HuH-7.5 (cell line): ENCODE measurements around the gene EIF2D.
A peak's percentile ranks its signal among the peaks of the same experiment; 100 is the strongest.
"Not testable (repeated sequence)": the region's sequence is repeated elsewhere in the genome, so short reads cannot be mapped to it uniquely, and the experiment has no call there.

Source experiments
- DNase-seq: peaks from one replicate; pipeline ENCODE4 v3.0.0; 2011; ENCODE audit warnings: low spot score

Gene EIF2D

DNA sequence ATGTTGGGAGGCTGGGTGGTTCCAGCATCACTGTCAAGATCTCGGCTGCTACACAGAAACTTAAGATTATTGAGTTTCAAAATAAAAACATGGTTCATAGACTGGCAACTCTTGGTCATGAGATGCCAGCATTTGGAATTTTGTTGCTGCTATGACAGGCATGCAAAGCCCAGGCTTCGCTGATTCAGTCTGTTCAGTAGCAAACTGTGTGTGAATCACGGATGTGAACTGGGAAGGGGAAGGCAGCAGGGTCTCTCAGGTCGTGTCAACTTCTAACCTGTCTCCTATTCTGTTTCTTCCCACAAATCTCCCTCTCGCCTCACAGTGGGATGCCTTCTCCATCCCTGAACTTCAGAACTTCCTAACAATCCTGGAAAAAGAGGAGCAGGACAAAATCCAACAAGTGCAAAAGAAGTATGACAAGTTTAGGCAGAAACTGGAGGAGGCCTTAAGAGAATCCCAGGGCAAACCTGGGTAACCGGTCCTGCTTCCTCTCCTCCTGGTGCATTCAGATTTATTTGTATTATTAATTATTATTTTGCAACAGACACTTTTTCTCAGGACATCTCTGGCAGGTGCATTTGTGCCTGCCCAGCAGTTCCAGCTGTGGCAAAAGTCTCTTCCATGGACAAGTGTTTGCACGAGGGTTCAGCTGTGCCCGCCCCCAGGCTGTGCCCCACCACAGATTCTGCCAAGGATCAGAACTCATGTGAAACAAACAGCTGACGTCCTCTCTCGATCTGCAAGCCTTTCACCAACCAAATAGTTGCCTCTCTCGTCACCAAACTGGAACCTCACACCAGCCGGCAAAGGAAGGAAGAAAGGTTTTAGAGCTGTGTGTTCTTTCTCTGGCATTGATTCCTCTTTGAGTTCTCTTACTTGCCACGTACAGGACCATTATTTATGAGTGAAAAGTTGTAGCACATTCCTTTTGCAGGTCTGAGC lies 25.5 kb downstream of the EIF2D start:
- no peak for DNase-seq

GRCh38 chr1:206584683-206585082 lies 27.6 kb downstream of the EIF2D start:
- no peak for DNase-seq

DNA sequence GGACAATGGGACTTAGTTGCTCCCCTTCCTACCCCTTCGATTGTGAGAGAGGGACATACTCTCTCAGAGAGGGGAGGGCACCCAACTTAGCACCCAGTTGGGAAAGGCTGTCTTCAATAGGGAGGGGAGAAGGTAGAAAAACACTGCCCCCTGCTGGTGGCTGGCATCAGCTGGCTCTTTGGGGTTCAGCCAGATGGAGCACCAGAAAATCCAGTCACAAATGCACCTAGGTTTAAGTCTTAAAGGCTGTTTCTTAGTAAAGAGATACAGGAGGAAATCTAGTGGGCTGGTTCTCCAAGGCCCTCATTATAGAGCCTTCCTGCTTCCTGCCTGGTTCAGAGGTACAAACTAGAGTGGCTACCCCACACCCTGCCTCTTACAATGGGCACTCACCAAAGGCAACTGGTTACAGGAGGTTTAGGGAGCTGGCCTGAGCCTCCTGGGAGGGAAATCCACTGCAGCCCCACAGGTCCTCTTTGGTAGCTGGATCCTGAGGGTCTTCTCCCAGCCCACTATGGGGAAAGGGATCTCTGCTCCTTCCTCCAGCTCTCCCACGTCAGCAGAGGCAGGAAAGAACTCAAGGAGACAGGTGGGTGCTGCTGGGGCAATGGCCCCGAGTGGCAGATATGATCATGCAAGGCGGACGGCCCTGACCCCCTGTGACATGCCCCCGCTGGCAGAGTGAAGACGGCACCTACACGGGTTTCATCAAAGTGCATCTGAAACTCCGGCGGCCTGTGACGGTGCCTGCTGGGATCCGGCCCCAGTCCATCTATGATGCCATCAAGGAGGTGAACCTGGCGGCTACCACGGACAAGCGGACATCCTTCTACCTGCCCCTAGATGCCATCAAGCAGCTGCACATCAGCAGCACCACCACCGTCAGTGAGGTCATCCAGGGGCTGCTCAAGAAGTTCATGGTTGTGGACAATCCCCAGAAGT lies 28.3 kb downstream of the EIF2D start:
- DNase-seq: peak; percentile 69

GRCh38 chr1:206582971-206583706 lies 29.1 kb downstream of the EIF2D start:
- no peak for DNase-seq

DNA sequence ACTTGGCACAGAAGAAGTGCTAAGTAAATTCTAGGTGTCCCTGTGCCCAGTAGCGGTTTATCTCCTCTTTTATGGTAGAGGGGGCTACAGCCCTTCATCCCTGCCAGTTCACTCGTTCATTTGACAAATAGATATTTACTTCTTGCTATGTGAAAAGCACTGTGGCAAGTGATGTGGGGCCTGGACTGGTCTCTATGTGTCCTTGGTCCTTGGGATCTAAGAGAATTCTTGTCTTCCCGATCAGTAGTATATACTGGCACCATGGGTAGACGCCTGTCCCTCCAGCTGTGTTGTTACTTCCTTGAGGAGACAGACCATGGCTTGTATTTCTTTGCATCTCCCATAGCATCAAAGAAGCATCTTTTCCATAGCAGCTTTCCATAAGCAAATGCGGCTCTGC lies 29.7 kb downstream of the EIF2D start:
- no peak for DNase-seq

GRCh38 chr1:206581571-206581981 lies 30.7 kb downstream of the EIF2D start:
- no peak for DNase-seq

- DNase-seq: not testable (repeated sequence)
Observed at GRCh38 chr1:206581114-206581497, 31.2 kb downstream of the EIF2D start.

DNA sequence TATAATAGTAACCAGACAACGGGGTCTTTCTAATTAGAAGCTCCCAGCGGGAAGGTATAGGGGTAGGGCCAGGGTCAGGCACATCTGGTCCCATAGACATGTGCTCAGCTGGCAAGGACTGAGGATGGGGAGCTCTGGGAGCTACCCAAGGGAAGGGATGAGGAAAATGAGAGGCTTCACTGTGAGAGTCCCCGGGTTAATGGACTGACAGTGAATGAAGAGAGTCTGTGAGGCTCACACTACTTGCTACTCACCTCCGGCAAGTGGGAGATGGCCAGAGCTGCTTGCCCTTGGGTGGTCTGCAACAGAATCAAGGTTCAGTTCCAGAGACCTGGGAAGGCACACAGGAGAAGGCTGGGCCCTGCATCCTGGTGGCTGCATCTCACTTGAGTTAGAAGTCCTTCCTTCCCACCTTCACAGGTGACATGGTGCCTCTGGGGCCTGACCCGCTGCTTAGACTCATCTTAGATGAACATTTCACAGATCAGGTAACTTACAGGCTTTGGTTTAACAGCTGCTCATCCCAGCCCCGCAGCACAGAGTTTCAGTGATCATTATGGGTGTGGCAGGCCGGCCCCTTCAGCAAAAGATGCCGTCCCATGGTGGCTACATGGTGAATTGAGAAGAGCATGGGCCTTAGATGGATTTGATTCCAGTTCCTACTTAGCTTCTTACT lies 31.7 kb downstream of the EIF2D start:
- DNase-seq: no peak

DNA sequence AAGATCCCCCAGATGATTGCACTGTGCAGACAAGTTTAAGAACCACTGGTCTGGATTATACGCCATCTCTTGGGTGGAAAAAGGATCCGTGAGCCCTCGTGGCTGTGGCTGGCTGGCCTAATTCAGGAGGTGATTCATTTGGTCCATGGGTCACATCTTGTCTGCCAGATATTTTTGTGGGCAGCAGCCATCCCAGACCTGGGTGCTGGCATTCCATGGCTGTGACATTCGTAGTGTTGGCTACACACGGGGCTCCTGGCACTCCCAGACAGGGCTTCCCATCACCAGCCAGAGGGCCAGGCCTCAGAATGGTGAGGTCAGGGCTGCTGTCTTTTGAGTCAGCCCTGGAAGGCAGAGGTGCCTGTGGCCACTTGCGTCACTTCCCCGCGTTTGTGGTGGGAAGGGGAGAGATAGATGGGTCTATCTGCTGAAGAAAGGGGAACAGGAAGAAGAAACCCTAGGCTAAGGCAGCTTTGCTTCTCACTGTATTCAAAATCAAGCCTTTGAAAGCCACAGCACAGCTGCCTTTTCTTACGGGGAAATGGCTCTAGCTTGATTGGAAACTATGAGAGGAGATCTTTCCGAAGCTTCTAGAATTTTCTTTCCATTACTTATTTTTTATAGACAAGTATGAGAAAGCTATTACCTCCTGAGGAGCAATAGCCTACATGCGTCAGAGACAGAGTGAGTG lies 32.4 kb downstream of the EIF2D start:
- DNase-seq: no peak

GRCh38 chr1:206578978-206579374 lies 33.3 kb downstream of the EIF2D start:
- DNase-seq: no peak

DNA sequence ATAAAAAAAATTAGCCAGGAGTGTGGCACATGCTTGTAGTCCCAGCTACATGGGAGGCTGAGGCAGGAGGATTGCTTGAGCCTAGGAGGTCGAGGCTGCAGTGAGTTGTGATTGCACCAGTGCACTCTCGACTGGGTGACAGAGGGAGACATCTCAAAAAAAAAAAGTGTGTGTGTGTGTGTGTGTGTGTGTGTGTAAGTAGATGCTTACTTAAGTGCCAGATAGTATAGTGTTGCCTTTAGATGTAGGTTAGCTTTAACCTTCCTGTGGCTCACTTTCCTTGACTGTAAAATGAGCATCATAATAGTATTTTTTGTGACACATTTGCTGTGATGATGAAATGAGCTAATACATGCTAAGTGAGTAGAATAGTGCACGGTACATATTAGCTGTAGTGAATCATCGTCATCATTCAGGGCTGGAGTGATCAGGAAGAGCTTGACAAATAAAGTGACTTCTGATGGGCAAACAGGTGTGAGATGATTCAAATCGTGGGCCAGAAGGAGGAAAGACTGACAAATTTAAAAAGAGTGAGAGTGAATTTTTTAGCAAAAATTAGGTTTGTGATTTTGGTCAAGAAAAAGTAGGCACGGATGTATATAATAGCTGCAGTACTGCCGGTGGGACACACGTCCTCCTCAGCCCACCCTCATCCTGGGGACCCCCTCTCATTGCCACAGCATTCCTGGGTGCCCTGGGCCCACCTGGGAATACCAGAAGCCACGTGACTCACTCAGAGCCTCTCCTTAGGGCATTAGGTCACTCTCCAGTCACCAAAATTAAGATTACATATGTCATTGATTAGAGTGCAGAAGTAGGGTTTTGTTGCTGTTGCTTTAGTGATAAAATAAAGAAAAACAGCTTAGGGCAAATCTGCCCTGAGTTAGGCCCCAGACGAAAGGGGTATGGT lies 33.9 kb downstream of the EIF2D start:
- no peak for DNase-seq

DNA sequence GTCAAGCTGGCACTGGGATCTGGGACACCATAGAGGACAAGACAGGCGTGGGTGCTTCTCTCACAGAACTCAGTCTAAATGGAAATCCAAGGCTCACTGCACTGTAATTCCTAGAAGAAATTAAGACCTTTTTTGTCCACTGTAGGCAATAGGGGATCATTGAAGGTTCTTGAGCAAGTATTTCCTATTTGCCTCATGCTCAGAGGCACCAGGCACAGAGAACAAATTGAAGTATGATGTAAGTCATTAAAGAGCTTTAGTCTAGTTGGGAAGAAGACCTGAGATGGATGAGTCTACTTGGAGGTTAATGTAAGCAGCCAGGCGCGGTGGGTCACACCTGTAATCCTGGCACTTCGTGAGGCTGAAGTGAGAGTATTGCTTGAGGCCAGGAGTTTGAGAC lies 34.6 kb downstream of the EIF2D start:
- no peak for DNase-seq

DNA sequence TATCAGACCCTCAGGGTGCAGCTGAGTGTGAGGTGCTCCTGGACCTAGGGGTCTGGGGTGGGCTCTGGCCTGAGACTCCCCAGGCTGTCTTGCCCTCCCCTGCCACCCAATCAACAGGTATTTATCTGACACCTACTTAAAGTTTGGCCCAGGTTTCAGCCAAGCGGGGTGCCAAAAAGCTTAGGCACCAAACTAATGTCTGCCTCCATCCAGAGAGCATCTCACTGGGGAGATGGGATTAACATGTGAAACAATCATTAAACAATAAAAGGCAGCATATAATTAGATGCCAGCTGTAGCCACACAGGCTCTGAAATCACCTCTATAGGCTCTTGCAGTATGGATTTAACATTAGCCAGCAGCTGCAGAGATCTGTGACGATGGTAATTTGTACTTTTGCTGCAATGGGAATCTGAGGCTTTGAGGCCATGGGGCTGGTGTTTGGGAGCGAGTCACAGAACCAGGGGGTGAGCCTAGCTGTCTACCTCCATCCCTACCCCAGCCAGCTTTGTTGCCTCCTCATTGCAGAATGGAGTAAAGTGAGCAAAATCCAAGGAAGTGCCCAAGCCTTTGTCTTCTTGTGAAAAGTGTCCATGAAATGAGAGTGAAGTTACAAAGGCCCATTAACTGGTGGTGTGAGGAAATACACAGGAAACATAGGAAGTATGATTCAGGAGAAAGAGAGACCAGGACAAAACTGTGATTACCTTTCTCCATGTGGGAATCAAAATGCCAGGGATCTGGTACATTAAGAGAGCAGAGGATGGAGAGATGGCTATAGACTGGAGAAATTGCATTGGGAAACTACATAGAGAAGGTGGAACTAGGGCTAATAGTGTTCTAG lies 36.1 kb downstream of the EIF2D start:
- no peak for DNase-seq

DNA sequence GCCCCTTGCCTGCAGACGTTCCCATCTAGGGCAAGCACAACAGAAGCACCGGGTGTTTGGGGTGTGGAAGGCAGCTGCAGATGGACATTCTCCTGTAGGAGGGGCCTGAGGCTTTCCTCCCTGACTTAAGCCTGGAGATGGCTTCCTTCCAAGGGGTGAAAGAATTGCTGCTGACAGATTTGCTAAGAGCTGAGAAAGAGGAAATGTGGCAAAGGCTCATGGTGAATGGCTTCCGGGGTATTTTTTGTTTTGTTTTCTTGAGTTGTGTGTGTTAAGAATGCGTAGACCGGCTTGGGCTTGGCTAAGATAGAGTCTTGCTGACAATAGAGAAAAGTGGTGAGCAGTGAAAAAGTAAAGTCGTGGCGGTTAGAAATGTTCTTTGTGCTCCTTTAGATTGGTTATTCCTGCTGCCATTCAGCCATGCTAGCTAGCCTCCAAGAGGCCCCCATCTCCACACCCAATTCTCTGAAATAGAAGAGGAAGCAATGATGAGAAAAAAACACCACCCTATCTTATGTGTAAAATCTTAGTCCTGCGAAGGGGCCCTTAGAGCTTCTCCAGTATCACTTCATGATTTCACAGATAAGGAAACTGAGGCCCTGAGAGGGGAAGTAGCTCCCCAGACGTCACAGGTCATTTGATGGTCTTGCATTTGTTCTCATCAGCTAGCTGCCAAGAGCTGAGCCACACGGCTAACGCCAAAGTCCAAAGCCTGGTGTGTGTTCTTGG lies 36.9 kb downstream of the EIF2D start:
- DNase-seq: no peak

GRCh38 chr1:206573762-206574161 lies 38.5 kb downstream of the EIF2D start:
- no peak for DNase-seq

DNA sequence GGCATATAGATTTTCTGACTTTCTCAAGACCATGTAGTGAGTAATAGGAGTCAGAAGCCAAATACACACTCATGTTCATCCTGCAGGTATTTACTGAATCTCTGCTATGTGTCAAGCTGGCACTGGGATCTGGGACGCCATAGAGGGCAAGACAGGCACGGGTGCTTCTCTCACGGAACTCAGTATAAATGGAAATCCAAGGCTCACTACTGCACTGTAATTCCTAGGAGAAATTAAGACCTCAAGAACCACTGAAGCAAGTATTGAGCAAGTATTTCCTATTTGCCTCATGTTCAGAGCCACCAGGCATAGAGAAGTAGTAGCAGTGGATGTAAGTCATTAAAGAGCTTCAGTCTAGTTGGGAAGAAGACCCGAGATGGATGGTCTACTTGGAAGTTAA lies 38.9 kb downstream of the EIF2D start:
- no peak for DNase-seq

DNA sequence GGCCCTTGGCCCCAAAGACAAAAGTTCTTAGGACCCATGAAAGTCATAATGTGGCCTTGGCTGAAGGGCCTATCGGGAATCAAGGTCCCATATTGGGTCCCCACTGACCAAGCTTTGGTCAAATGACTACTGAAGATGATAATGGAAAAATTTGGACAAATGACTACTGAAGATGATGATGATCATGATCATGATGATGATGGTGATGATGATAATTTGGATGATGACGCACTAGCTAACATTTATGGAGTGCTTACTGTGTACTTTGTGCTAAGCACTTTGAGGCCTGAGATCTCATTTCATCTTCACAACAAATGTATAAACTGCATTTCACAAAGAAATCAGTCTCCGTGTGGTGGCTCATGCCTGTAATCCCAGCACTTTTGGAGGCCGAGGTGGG lies 39.4 kb downstream of the EIF2D start:
- DNase-seq: no peak

DNA sequence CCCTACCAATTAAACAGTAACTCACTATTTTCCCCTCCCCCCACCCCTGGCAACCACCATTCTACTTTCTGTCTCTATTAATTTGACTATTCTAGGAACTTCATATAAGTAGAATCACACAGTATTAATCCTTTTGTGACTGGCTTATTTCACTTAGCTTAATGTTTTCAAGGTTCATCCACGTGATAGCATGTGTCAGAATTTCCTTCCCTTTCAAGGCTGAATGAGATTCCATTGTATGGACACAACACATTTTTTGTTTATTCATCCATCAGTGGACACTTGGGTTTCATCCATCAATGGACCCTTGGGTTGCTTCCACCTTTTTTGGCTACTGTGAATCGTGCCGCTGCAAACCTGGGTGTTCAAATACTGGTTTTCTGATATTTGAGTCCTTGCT lies 41.7 kb downstream of the EIF2D start:
- no peak for DNase-seq
